ENCODE data around the gene RTL5.

GRCh38 chrX:72124540-72125201 is 7.0 kb downstream of the RTL5 start:
- TF ChIP-seq CTCF (IDR thresholded peaks at IDR 0.05) (no peak), ZFX (IDR thresholded peaks at IDR 0.05; ENCODE audit: borderline replicate concordance) (no peak)
